Measurements from ENCODE around the gene PPWD1.
A peak's percentile ranks its signal among the peaks of the same experiment; 100 is the strongest.

Gene PPWD1

GRCh38 chr5:65562731-65563701, at the start of gene PPWD1, which contains the start of gene CENPK (continued):
- TF ChIP-seq OSR2 (tag by site-specific recombination; IDR thresholded peaks at IDR 0.05) (0 out of 2 replicates have a peak, but pooled peaks have one; percentile 51), ZBTB17 (tag by site-specific recombination; IDR thresholded peaks at IDR 0.05) (peak; percentile 85), PRDM1 (tag by site-specific recombination; IDR thresholded peaks at IDR 0.05) (peak; percentile 53; the same call in 1 of the 2 replicates), ZNF324 (tag by site-specific recombination; IDR thresholded peaks at IDR 0.05) (0 out of 2 replicates have a peak, but pooled peaks have one; percentile 26), SP7 (tag by site-specific recombination; IDR thresholded peaks at IDR 0.05) (peak; percentile 59; the same call in 1 of the 2 replicates), SP2 (tag by site-specific recombination; IDR thresholded peaks at IDR 0.05) (peak; percentile 89), ZNF548 (tag by site-specific recombination; IDR thresholded peaks at IDR 0.05) (no peak), ZNF2 (tag by site-specific recombination; IDR thresholded peaks at IDR 0.05) (peak; percentile 91), ZNF791 (tag by site-specific recombination; IDR thresholded peaks at IDR 0.05) (no peak), ZNF544 (tag by site-specific recombination; IDR thresholded peaks at IDR 0.05) (no peak), SCRT2 (tag by site-specific recombination; IDR thresholded peaks at IDR 0.05) (0 out of 2 replicates have a peak, but pooled peaks have one; percentile 54), ZEB2 (tag by site-specific recombination; IDR thresholded peaks at IDR 0.05) (peak; percentile 87), ZNF501 (tag by site-specific recombination; IDR thresholded peaks at IDR 0.05) (peak; percentile 84; the same call in 1 of the 2 replicates), ZNF449 (tag by site-specific recombination; IDR thresholded peaks at IDR 0.05) (peak; percentile 43; the same call in 1 of the 2 replicates), ZNF558 (tag by site-specific recombination; IDR thresholded peaks at IDR 0.05) (peak; percentile 33; the same call in 1 of the 2 replicates), ZFP37 (tag by site-specific recombination; IDR thresholded peaks at IDR 0.05) (peak; percentile 24), SP3 (tag by site-specific recombination; IDR thresholded peaks at IDR 0.05) (peak; percentile 62; the same call in 1 of the 2 replicates), ZXDB (tag by site-specific recombination; IDR thresholded peaks at IDR 0.05) (peak; percentile 85), ZNF366 (tag by site-specific recombination; conservative IDR thresholded peaks at IDR 0.05) (peak; percentile 67), ZNF394 (tag by site-specific recombination; IDR thresholded peaks at IDR 0.05; ENCODE audit: borderline replicate concordance) (no peak), KLF10 (tag by site-specific recombination; IDR thresholded peaks at IDR 0.05) (no peak)

- CTCF ChIA-PET = interaction anchor here (0.8 kb wide), 1 partner anchor 888 kb away, joined by 3 read pairs; no protein-coding TSS in a partner anchor
- no peaks in the 10 kb centered on the region for H3K4me1 ChIP-seq (ENCODE audit: control insufficient read depth, insufficient read depth, low read length)
- no peak overlapping the region for H3K27ac ChIP-seq (ENCODE audit: extremely low read depth, low read depth, low read length)
- POLR2A ChIA-PET = no interaction called here
- TF ChIP-seq ZNF664 (tag by site-specific recombination; IDR thresholded peaks at IDR 0.05) = no peak
- no peak for TF ChIP-seq ZNF416 (tag by site-specific recombination; IDR thresholded peaks at IDR 0.05)
- TF ChIP-seq ZFP69B (tag by site-specific recombination; IDR thresholded peaks at IDR 0.05) = no peak
- TF ChIP-seq ZNF639 (tag by site-specific recombination; IDR thresholded peaks at IDR 0.05) = no peak
- no peak for TF ChIP-seq ZBTB44 (tag by site-specific recombination; IDR thresholded peaks at IDR 0.05)
- TF ChIP-seq OVOL3 (tag by site-specific recombination; IDR thresholded peaks at IDR 0.05) = no peak
- TF ChIP-seq ZNF670 (tag by site-specific recombination; IDR thresholded peaks at IDR 0.05; ENCODE audit: low read depth) = no peak
- no peak overlapping the region for H3K4me3 ChIP-seq (ENCODE audit: low read depth, low read length)
- H3K9me3 ChIP-seq (ENCODE audit: control insufficient read depth, insufficient read depth, low read depth, low read length) = no peaks in the 10 kb centered on the region
- H3K36me3 ChIP-seq (ENCODE audit: control insufficient read depth in 2 of 2, insufficient read depth in 1 of 2, low read length in 2 of 2) = peaks cover 28 to 66% of the 10 kb centered on the region in 2 experiments
These were observed 37.4 kb upstream of the PPWD1 start for GRCh38 chr5:65525726-65526125.

Data from HEK293 (cell line).